ENCODE measurements around the gene SORCS1. TPM values are rescaled to one million over a fixed set of nuclear protein-coding genes. Genes with fewer than 3 reads are reported as not detected.

The SORCS1 gene
- total RNA-seq, 1 experiment from 2014 or later, result not detected

DNA sequence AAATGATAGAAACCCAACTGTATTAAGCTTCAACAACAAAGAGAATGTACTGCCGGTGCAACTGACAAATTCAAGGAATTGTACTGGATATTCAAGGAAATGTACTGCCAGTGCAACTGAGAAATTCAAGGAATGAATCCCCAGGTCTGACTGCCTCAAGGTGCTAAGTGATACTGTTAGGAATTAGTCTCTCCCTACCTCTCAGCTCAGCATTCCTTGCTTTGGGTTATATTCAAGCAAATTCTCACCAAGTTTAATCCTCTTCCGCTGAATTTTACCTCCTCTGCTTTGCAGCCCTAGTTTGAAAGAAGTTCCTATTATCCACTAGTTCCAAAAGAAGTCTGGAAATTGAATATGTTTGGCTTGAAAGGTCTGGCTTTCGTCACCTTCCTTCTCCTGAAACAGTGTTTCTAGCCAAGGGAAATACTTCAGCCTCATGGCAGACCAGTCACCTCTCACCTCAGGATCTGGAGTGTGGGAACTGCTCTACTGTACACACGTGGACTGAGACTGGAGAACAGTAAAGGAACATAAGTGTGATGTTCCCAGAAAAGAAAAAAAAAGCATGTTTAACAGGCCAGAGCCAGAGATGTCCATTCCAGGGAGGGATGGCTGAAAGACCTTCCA lies 60.4 kb downstream of the SORCS1 start:
- ChIA-PET POLR2A (ENCODE audit: unreplicated experiment) (no interaction called here), CTCF (no interaction called here)
- intact Hi-C loops (cut with micrococcal nuclease; ENCODE audit: unreplicated experiment), result no loop called here

DNA sequence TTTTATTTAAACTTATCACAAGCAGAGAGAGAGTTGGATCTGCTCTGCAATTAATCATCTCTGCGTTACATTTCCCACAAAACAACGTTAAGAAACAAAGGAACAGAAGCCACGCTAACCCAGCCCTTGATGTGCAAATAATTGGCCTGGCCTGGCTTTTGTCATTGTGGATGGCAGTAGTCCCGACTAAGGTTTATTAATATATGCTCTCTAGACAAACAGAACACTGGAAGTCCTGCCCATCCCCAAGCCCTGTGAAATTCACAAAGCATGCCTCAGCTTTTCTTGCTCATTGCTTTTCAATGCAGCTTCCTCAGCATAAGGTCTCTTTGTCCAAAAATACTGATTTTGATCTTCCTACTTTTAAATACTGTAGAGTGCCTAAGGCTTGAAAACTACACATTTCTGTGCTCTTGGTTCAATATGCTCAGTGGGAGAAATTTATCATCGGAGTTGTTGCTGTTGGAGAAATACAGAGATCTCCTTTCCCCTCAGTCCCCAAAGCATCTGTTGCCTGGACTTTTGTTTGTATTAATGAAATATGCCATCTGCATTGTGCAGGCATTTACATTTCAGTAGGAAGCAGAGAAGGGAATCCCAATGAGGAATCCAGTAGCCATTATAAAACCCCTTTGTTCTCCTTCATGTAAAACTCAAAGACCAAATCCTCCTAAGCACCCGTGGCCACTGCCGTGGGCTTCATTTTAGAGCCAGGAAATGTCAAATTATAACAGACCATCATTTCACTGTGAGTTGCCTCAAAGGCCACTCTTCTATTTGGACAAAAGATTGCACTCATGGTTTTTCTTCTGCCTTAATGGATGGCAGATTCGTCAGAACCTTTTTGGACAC lies 61.1 kb downstream of the SORCS1 start:
- H3K9me2 ChIP-seq (ENCODE audit: insufficient read depth), result no peaks in the 10 kb centered on the region
- ChIA-PET CTCF (no interaction called here), POLR2A (ENCODE audit: unreplicated experiment) (no interaction called here)
- TF ChIP-seq EZH2 (IDR thresholded peaks at IDR 0.05; ENCODE audit: low read depth), result no peak
- TF ChIP-seq, protein P1, sequence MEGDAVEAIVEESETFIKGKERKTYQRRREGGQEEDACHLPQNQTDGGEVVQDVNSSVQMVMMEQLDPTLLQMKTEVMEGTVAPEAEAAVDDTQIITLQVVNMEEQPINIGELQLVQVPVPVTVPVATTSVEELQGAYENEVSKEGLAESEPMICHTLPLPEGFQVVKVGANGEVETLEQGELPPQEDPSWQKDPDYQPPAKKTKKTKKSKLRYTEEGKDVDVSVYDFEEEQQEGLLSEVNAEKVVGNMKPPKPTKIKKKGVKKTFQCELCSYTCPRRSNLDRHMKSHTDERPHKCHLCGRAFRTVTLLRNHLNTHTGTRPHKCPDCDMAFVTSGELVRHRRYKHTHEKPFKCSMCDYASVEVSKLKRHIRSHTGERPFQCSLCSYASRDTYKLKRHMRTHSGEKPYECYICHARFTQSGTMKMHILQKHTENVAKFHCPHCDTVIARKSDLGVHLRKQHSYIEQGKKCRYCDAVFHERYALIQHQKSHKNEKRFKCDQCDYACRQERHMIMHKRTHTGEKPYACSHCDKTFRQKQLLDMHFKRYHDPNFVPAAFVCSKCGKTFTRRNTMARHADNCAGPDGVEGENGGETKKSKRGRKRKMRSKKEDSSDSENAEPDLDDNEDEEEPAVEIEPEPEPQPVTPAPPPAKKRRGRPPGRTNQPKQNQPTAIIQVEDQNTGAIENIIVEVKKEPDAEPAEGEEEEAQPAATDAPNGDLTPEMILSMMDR (conservative IDR thresholded peaks at IDR 0.05), result no peak
- no TSS peak for BruUV-seq (replicated peaks)
- H3K4me1 ChIP-seq (replicated peaks; ENCODE audit: insufficient read depth), result no peaks in the 10 kb centered on the region
- H2AFZ ChIP-seq, result no peak overlapping the region
- H3K4me3 ChIP-seq, result no peak overlapping the region
- no peaks in the 10 kb centered on the region for H3K27me3 ChIP-seq (ENCODE audit: insufficient read depth, low read depth)
- H3K27ac ChIP-seq, result no peak overlapping the region
- intact Hi-C loops (cut with micrococcal nuclease; ENCODE audit: unreplicated experiment), result no loop called here
- H3K4me2 ChIP-seq, result no peak overlapping the region
- H4K20me1 ChIP-seq (ENCODE audit: insufficient read depth), result no peaks in the 10 kb centered on the region
- no peaks in the 10 kb centered on the region for H3K79me2 ChIP-seq (ENCODE audit: low read depth)
- no peaks in the 10 kb centered on the region for H3K9me3 ChIP-seq (ENCODE audit: insufficient read depth, low read depth)
- H3K36me3 ChIP-seq (ENCODE audit: low read depth), result no peaks in the 10 kb centered on the region
- H3F3A ChIP-seq (ENCODE audit: insufficient read depth, low read depth), result no peaks in the 10 kb centered on the region
- DNase-seq, result no peak

More for the DNA sequence above, 60.4 kb downstream of the SORCS1 start:
- no peaks in the 10 kb centered on the region for H3K27me3 ChIP-seq (ENCODE audit: insufficient read depth, low read depth)
- no TSS peak for BruUV-seq (replicated peaks)
- H3K4me1 ChIP-seq (replicated peaks; ENCODE audit: insufficient read depth), result no peaks in the 10 kb centered on the region
- no peaks in the 10 kb centered on the region for H3K79me2 ChIP-seq (ENCODE audit: low read depth)
- no peaks in the 10 kb centered on the region for H3K36me3 ChIP-seq (ENCODE audit: low read depth)
- H3F3A ChIP-seq (ENCODE audit: insufficient read depth, low read depth), result no peaks in the 10 kb centered on the region
- H3K9me2 ChIP-seq (ENCODE audit: insufficient read depth), result no peaks in the 10 kb centered on the region
- TF ChIP-seq EZH2 (IDR thresholded peaks at IDR 0.05; ENCODE audit: low read depth), result no peak
- TF ChIP-seq, protein P1 (conservative IDR thresholded peaks at IDR 0.05), result no peak
- H3K4me3 ChIP-seq, result no peak overlapping the region
- no peak overlapping the region for H2AFZ ChIP-seq
- no peak for DNase-seq
- no peaks in the 10 kb centered on the region for H4K20me1 ChIP-seq (ENCODE audit: insufficient read depth)
- no peak overlapping the region for H3K4me2 ChIP-seq
- no peaks in the 10 kb centered on the region for H3K9me3 ChIP-seq (ENCODE audit: insufficient read depth, low read depth)
- no peak overlapping the region for H3K27ac ChIP-seq

DNA sequence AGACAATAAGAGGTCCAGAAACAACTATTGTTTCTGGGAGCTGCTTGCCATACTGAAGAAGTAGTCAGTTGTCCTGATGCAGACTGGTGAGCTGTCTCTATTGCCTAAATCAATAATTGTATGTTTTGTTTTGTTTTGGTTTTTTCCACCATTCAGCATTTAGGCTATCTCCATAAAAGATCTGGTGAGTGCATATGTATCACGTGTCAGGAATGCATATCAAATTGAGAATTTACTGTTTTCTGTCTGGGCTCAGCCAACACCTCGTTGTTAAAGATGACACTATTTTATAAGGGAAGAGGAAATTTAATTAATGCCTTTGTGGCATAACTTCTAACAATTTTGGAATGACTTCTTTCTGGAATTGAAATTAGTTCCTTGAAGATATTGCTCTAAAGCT lies 66.2 kb downstream of the SORCS1 start:
- ChIA-PET POLR2A (ENCODE audit: unreplicated experiment) (no interaction called here), CTCF (no interaction called here)
- H3K4me1 ChIP-seq (replicated peaks; ENCODE audit: insufficient read depth), result no peaks in the 10 kb centered on the region
- no peaks in the 10 kb centered on the region for H3K36me3 ChIP-seq (ENCODE audit: low read depth)
- H3K9me2 ChIP-seq (ENCODE audit: insufficient read depth), result no peaks in the 10 kb centered on the region
- no peak overlapping the region for H2AFZ ChIP-seq
- no peak for DNase-seq
- H3K27ac ChIP-seq, result no peak overlapping the region
- no TSS peak for BruUV-seq (replicated peaks)
- intact Hi-C loops (cut with micrococcal nuclease; ENCODE audit: unreplicated experiment), result no loop called here
- H3K4me2 ChIP-seq, result no peak overlapping the region
- H3K9me3 ChIP-seq (ENCODE audit: insufficient read depth, low read depth), result no peaks in the 10 kb centered on the region
- TF ChIP-seq EZH2 (IDR thresholded peaks at IDR 0.05; ENCODE audit: low read depth), result no peak
- TF ChIP-seq, protein P1 (conservative IDR thresholded peaks at IDR 0.05), result no peak
- H3K4me3 ChIP-seq, result no peak overlapping the region
- no peaks in the 10 kb centered on the region for H3K79me2 ChIP-seq (ENCODE audit: low read depth)
- no peaks in the 10 kb centered on the region for H3K27me3 ChIP-seq (ENCODE audit: insufficient read depth, low read depth)
- H4K20me1 ChIP-seq (ENCODE audit: insufficient read depth), result no peaks in the 10 kb centered on the region
- no peaks in the 10 kb centered on the region for H3F3A ChIP-seq (ENCODE audit: insufficient read depth, low read depth)

All from PC-9 (cell line).